ENCODE measurements around the gene PML.

- TF ChIP-seq POLR2AphosphoS5 (IDR thresholded peaks at IDR 0.05; ENCODE audit: low read depth, low read length) (no peak), POU2F2 (IDR thresholded peaks at IDR 0.05; ENCODE audit: low read depth, low read length) (no peak), POLR2A (IDR thresholded peaks at IDR 0.05; ENCODE audit: low read depth, low read length) (no peak)
Measured at GRCh38 chr15:74032046-74032445, 37.5 kb downstream of the PML start.

Data from GM12891 (cell line).